H9 (cell line): ENCODE results near the gene CNNM4. TPM values are rescaled to one million over a fixed set of nuclear protein-coding genes. Genes with fewer than 3 reads are reported as not detected.

ENCODE experiments used
- DNase-seq: peaks from one replicate; pipeline ENCODE4 v3.0.0-alpha.2; 2017
- H2AFZ ChIP-seq: one replicate; pipeline ENCODE4 v1.6.1; 2013; ENCODE audit warnings: mild to moderate bottlenecking, low read length, control low read depth, moderate library complexity
- H2AK5ac ChIP-seq: 2 replicates; pipeline ENCODE4 v1.6.1; 2013; ENCODE audit warnings: low read length, control low read depth, mixed read lengths; ENCODE audit not compliant: insufficient read length
- H2BK120ac ChIP-seq: one replicate; pipeline ENCODE4 v1.6.1; 2013; ENCODE audit warnings: low read depth, mild to moderate bottlenecking, low read length, control low read depth, inconsistent platforms; ENCODE audit not compliant: poor library complexity, severe bottlenecking
- H2BK12ac ChIP-seq: 2 replicates; pipeline ENCODE4 v1.6.1; 2013; ENCODE audit warnings: low read length, control low read depth, mixed read lengths, low read depth; ENCODE audit not compliant: insufficient read length
- H2BK15ac ChIP-seq: 2 replicates; pipeline ENCODE4 v1.6.1; 2013; ENCODE audit warnings: low read depth, low read length, control low read depth
- H2BK20ac ChIP-seq: one replicate; pipeline ENCODE4 v1.6.1; 2013; ENCODE audit warnings: low read depth, mild to moderate bottlenecking, low read length, control low read depth, inconsistent platforms; ENCODE audit not compliant: poor library complexity, severe bottlenecking
- H2BK5ac ChIP-seq: 2 replicates; pipeline ENCODE4 v1.6.1; 2013; ENCODE audit warnings: low read length, control low read depth, mixed read lengths; ENCODE audit not compliant: insufficient read length
- H3K14ac ChIP-seq: 2 replicates; pipeline ENCODE4 v1.6.1; 2013; ENCODE audit warnings: low read length, control low read depth; ENCODE audit not compliant: insufficient read depth
- H3K18ac ChIP-seq: 2 replicates; pipeline ENCODE4 v1.6.1; 2013; ENCODE audit warnings: low read depth, mild to moderate bottlenecking, mixed read lengths, low read length, control low read depth; ENCODE audit not compliant: insufficient read length
- H3K23ac ChIP-seq: 2 replicates; pipeline ENCODE4 v1.6.1; 2013; ENCODE audit warnings: low read length, control low read depth, mixed read lengths, low read depth; ENCODE audit not compliant: insufficient read length
- H3K23me2 ChIP-seq: 2 replicates; pipeline ENCODE4 v1.6.1; 2013; ENCODE audit warnings: low read depth, mild to moderate bottlenecking, mixed read lengths, low read length, control low read depth; ENCODE audit not compliant: insufficient read length, poor library complexity, severe bottlenecking
- H3K27ac ChIP-seq: 2 replicates; pipeline ENCODE4 v1.5.1; 2013; ENCODE audit warnings: low read length, control low read depth, mixed read lengths, low read depth; ENCODE audit not compliant: insufficient read length
- H3K27me3 ChIP-seq: 2 replicates; pipeline ENCODE4 v1.6.1; 2013; ENCODE audit warnings: low read length, control low read depth, inconsistent platforms; ENCODE audit not compliant: insufficient read depth
- H3K4ac ChIP-seq: 2 replicates; pipeline ENCODE4 v1.6.1; 2013; ENCODE audit warnings: low read depth, mild to moderate bottlenecking, control low read depth, inconsistent platforms, low read length, moderate library complexity
- H3K4me1 ChIP-seq: 2 replicates; pipeline ENCODE4 v1.6.1; 2013; ENCODE audit warnings: low read length, control low read depth, inconsistent platforms; ENCODE audit not compliant: insufficient read depth
- H3K4me2 ChIP-seq: 2 replicates; pipeline ENCODE4 v1.6.1; 2013; ENCODE audit warnings: low read length, control low read depth, mixed read lengths; ENCODE audit not compliant: insufficient read length, insufficient read depth
- H3K56ac ChIP-seq: 2 replicates; pipeline ENCODE4 v1.6.1; 2013; ENCODE audit warnings: low read depth, mild to moderate bottlenecking, mixed read lengths, low read length, control low read depth; ENCODE audit not compliant: insufficient read length
- H3K79me1 ChIP-seq: 2 replicates; pipeline ENCODE4 v1.6.1; 2013; ENCODE audit warnings: low read depth, mild to moderate bottlenecking, moderate library complexity, low read length, control low read depth, inconsistent platforms; ENCODE audit not compliant: insufficient read depth, poor library complexity, severe bottlenecking
- H3K79me2 ChIP-seq: 2 replicates; pipeline ENCODE4 v1.6.1; 2013; ENCODE audit warnings: low read length, control low read depth, inconsistent platforms; ENCODE audit not compliant: insufficient read depth
- H3K9ac ChIP-seq: 2 replicates; pipeline ENCODE4 v1.6.1; 2013; ENCODE audit warnings: low read length, control low read depth, mixed read lengths; ENCODE audit not compliant: insufficient read length; ENCODE audit errors: extremely low read depth
- H3K9me3 ChIP-seq: one replicate; pipeline ENCODE4 v1.6.1; 2013; ENCODE audit warnings: low read depth, low read length, inconsistent platforms; ENCODE audit not compliant: control insufficient read depth
- H3T11ph ChIP-seq: one replicate; pipeline ENCODE4 v1.6.1; 2013; ENCODE audit warnings: mild to moderate bottlenecking, low read length, control low read depth, inconsistent platforms
- H4K20me1 ChIP-seq: one replicate; pipeline ENCODE4 v1.6.1; 2013; ENCODE audit not compliant: control insufficient read depth, insufficient read length, insufficient read depth
- H4K5ac ChIP-seq: 2 replicates; pipeline ENCODE4 v1.6.1; 2013; ENCODE audit warnings: low read depth, mild to moderate bottlenecking, mixed read lengths, low read length, control low read depth; ENCODE audit not compliant: insufficient read length
- H4K8ac ChIP-seq: replicated peaks from 2 replicates; pipeline ENCODE4 v1.6.1; 2013; ENCODE audit warnings: low read length, control low read depth, mixed read lengths, low read depth; ENCODE audit not compliant: insufficient read length
- H4K91ac ChIP-seq: 2 replicates; pipeline ENCODE4 v1.6.1; 2013; ENCODE audit warnings: low read depth, mild to moderate bottlenecking, moderate library complexity, mixed read lengths, low read length, control low read depth; ENCODE audit not compliant: insufficient read length
- H3K27ac Mint-ChIP-seq, 3 experiments: 2 replicates in 2 of 3; 3 replicates in 1 of 3; pipeline ENCODE4 v1.8.0; 2020 to 2021; ENCODE audit warnings: mixed read lengths in 3 of 3, mild to moderate bottlenecking in 1 of 3, moderate library complexity in 1 of 3
- H3K27me3 Mint-ChIP-seq: 2 replicates; pipeline ENCODE4 v1.8.0; 2021; ENCODE audit warnings: low read depth, mild to moderate bottlenecking, moderate library complexity, mixed read lengths
- H3K36me3 Mint-ChIP-seq, 3 experiments: 2 replicates in 2 of 3; 3 replicates in 1 of 3; pipeline ENCODE4 v1.8.0; 2020 to 2021; ENCODE audit warnings: low read depth in 3 of 3, mixed read lengths in 3 of 3; ENCODE audit not compliant: insufficient read depth in 1 of 3
- H3K4me1 Mint-ChIP-seq, 2 experiments: 2 replicates each; pipeline ENCODE4 v1.8.0; 2020; ENCODE audit warnings: mixed read lengths in 2 of 2
- H3K4me3 Mint-ChIP-seq, 2 experiments: 2 replicates in 1 of 2; 3 replicates in 1 of 2; pipeline ENCODE4 v1.8.0; 2020 to 2021; ENCODE audit warnings: mild to moderate bottlenecking in 2 of 2, mixed read lengths in 2 of 2, moderate library complexity in 1 of 2
- H3K9me3 Mint-ChIP-seq, 2 experiments: 2 replicates in 1 of 2; 3 replicates in 1 of 2; pipeline ENCODE4 v1.8.0; 2020; ENCODE audit warnings: mild to moderate bottlenecking in 2 of 2, mixed read lengths in 2 of 2, moderate library complexity in 1 of 2
- WGBS: extraction: QIAGEN DNeasy Blood & Tissue Kit; methylation state at CpG from one replicate; pipeline ENCODE4 v1.1.7; 2013; ENCODE audit warnings: missing lambda C conversion rate, low lambda C conversion rate, mixed read lengths; ENCODE audit not compliant: insufficient read length; ENCODE audit errors: extremely low coverage; 5-methylcytosine and 5-hydroxymethylcytosine counted together
- total RNA-seq: library from RNA; stranded (reverse); gene quantifications from 2 replicates; pipeline ENCODE4 v1.2.1, GENCODE V29; 2021
- TF ChIP-seq, protein P1 (sequence below): fragments of 200-600 bp; sonication (generic); conservative IDR thresholded peaks from 3 replicates; pipeline ENCODE4 v1.8.0; 2021; ENCODE audit warnings: antibody characterized with exemption, mild to moderate bottlenecking

Gene CNNM4
- total RNA-seq, 1 experiment from 2014 or later: 8.5 TPM

DNA sequence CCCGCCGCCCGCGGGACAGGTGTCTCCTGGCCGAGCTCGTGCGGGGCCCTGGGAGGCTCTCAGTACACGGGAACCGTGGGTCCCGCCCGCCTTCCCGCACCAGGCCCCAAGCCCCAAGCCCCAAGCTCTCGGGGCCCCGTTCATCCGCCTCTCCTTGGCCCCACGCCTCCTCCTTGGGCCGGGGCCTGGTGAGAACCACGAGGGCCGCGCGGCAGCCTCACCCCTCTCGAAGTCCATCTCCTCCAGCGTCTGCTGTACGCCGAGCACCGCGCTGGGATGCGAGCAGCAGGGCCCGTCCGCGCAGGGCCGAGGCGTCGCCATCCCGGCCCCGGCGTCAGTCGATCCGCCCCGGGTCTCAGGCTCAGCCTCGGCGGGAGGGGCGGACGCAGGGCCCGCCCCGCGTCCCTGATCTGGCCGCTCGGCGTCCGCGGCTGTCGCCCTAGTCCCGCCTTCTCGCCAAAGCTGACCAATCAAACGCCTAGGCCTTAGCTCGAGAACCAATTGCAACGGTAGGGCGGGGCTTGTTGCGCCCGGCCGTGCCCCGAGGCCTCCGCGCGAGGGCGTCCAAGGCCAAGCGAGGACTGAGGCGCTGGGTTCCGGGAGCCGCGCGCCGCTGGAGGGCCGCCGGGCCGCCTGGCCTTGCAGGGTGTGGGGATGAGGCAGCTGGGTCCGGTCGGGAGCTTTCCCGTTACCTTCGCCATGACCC, 97.1 kb downstream of the CNNM4 start, which contains the start of gene ANKRD39:
Gene ANKRD39 (minus strand): TSS at position 350 of the 706 bp plus-strand sequence. CDS start 29 bp downstream, at position 321.
- H2AK5ac ChIP-seq: no peak within 1 kb of the TSS
- peaks cover 22 to 24% of the 10 kb centered on the region in 2 experiments for H3K4me1 Mint-ChIP-seq
- no peak within 1 kb of the TSS for H3K18ac ChIP-seq
- H3K4me2 ChIP-seq: peak within 1 kb of the TSS; percentile 55
- H2BK12ac ChIP-seq: no peak within 1 kb of the TSS
- no peaks in the 10 kb centered on the region for H3K9me3 Mint-ChIP-seq
- no peak within 1 kb of the TSS for H2BK120ac ChIP-seq
- peak within 1 kb of the TSS; percentile 78 to 89 for H3K4me3 Mint-ChIP-seq
- no peaks in the 10 kb centered on the region for H3K9me3 ChIP-seq
- no peak within 1 kb of the TSS for H3T11ph ChIP-seq
- H4K8ac ChIP-seq: no peak within 1 kb of the TSS
- no peak within 1 kb of the TSS for H3K27ac ChIP-seq
- peak; percentile 97 for DNase-seq
- H3K23ac ChIP-seq: no peak within 1 kb of the TSS
- no peak within 1 kb of the TSS for H2BK20ac ChIP-seq
- TF ChIP-seq, protein P1, sequence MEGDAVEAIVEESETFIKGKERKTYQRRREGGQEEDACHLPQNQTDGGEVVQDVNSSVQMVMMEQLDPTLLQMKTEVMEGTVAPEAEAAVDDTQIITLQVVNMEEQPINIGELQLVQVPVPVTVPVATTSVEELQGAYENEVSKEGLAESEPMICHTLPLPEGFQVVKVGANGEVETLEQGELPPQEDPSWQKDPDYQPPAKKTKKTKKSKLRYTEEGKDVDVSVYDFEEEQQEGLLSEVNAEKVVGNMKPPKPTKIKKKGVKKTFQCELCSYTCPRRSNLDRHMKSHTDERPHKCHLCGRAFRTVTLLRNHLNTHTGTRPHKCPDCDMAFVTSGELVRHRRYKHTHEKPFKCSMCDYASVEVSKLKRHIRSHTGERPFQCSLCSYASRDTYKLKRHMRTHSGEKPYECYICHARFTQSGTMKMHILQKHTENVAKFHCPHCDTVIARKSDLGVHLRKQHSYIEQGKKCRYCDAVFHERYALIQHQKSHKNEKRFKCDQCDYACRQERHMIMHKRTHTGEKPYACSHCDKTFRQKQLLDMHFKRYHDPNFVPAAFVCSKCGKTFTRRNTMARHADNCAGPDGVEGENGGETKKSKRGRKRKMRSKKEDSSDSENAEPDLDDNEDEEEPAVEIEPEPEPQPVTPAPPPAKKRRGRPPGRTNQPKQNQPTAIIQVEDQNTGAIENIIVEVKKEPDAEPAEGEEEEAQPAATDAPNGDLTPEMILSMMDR: peak; percentile 82
- H4K20me1 ChIP-seq: peaks cover 2% of the 10 kb centered on the region
- peaks cover 6% of the 10 kb centered on the region for H3K23me2 ChIP-seq
- no peak within 1 kb of the TSS for H2BK5ac ChIP-seq
- no peak within 1 kb of the TSS for H2BK15ac ChIP-seq
- peak within 1 kb of the TSS; percentile 3 for H3K9ac ChIP-seq
- H4K91ac ChIP-seq: no peak within 1 kb of the TSS
- H3K36me3 Mint-ChIP-seq: peaks cover 17 to 49% (median 36%) of the 10 kb centered on the region in 3 experiments
- no peak within 1 kb of the TSS; the same call in 1 of the 2 replicates for H3K14ac ChIP-seq
- H3K79me1 ChIP-seq: no peaks in the 10 kb centered on the region
- H3K27me3 ChIP-seq: no peaks in the 10 kb centered on the region
- H3K56ac ChIP-seq: no peak within 1 kb of the TSS
- no peak within 1 kb of the TSS for H2AFZ ChIP-seq
- H3K27ac Mint-ChIP-seq: peak within 1 kb of the TSS; percentile 2 to 87 (median 70); a peak in 3 of 7 replicates
- no CpG with 5 or more reads among the region's 81 CpGs for WGBS
- no peaks in the 10 kb centered on the region; the same call in 1 of the 2 replicates for H3K27me3 Mint-ChIP-seq
- no peak within 1 kb of the TSS for H3K4ac ChIP-seq
- no peak within 1 kb of the TSS for H4K5ac ChIP-seq
- H3K79me2 ChIP-seq: peaks cover 2% of the 10 kb centered on the region; the same call in 1 of the 2 replicates
- no peaks in the 10 kb centered on the region; the same call in 1 of the 2 replicates for H3K4me1 ChIP-seq
